Loucy (cell line): Measurements from ENCODE around the gene TMSB4X.

Source experiments
- EZH2phosphoT487 ChIP-seq: fragments of 200-600 bp; IDR thresholded peaks from 2 replicates; pipeline ENCODE4 v1.6.1; 2018; ENCODE audit warnings: antibody characterized with exemption, mild to moderate bottlenecking, moderate library complexity, borderline replicate concordance
- TF ChIP-seq, protein P1 (sequence below): fragments of 200-600 bp; sonication (generic); conservative IDR thresholded peaks from 2 replicates; pipeline ENCODE4 v1.5.1; 2014; ENCODE audit warnings: mild to moderate bottlenecking, antibody characterized with exemption, low read length

DNA sequence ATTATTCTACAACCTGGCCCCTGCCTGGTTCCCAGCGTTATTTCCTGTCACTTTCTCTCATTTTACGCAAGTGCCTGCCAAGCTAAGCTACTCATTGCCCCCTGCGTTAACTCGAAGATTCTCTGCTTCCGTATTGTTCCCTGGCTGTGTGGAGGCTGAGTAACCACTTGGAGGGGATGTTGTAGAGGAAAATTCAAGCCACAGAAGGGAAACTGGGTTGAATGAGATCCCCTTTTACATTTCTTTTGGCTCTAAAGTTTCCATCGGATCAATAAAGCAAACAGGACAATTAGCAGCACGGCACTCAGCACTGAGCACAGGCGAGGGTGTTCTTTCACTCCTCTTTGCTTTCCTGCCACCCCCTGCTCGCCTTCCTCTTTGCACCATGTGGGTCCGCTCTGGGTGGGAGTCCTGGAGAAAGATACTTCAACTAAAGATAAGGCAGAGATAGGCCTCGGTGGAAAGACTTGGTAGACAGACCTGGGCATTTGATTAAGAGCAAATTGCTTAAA lies 4.2 kb upstream of the TMSB4X start:
- TF ChIP-seq, protein P1, sequence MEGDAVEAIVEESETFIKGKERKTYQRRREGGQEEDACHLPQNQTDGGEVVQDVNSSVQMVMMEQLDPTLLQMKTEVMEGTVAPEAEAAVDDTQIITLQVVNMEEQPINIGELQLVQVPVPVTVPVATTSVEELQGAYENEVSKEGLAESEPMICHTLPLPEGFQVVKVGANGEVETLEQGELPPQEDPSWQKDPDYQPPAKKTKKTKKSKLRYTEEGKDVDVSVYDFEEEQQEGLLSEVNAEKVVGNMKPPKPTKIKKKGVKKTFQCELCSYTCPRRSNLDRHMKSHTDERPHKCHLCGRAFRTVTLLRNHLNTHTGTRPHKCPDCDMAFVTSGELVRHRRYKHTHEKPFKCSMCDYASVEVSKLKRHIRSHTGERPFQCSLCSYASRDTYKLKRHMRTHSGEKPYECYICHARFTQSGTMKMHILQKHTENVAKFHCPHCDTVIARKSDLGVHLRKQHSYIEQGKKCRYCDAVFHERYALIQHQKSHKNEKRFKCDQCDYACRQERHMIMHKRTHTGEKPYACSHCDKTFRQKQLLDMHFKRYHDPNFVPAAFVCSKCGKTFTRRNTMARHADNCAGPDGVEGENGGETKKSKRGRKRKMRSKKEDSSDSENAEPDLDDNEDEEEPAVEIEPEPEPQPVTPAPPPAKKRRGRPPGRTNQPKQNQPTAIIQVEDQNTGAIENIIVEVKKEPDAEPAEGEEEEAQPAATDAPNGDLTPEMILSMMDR: peak; percentile 19; the same call in 1 of the 2 replicates
- TF ChIP-seq EZH2phosphoT487: no peak
